HepG2 (cell line): ENCODE results near the gene RAD1. TPM values are rescaled to one million over a fixed set of nuclear protein-coding genes. Genes with fewer than 3 reads are reported as not detected.
A peak's percentile ranks its signal among the peaks of the same experiment; 100 is the strongest.

ENCODE experiments used
- GLI4 ChIP-seq: sonication (generic); formaldehyde crosslinking; IDR thresholded peaks from 2 replicates; pipeline ENCODE4 v1.5.1; 2020; ENCODE audit warnings: missing genetic modification reagents, mild to moderate bottlenecking, moderate library complexity, borderline replicate concordance
- MAFK ChIP-seq, 2 experiments: IDR thresholded peaks in 1 of 2; conservative IDR thresholded peaks in 1 of 2; 2 replicates each; pipeline ENCODE4 v1.6.1; 2011; ENCODE audit warnings: improper control_type of control experiment in 2 of 2, low read length in 2 of 2
- PAXIP1 ChIP-seq: sonication (generic); formaldehyde crosslinking; conservative IDR thresholded peaks from 2 replicates; pipeline ENCODE4 v1.4.0; 2020; ENCODE audit warnings: mild to moderate bottlenecking, missing genetic modification reagents, moderate library complexity
- PLRG1 ChIP-seq: fragments of 450-650 bp; conservative IDR thresholded peaks from 2 replicates; pipeline ENCODE4 v1.6.1; 2016
- POLR2AphosphoS2 ChIP-seq: IDR thresholded peaks from 2 replicates; pipeline ENCODE4 v1.6.1; 2011; ENCODE audit warnings: low read depth, low read length, improper control_type of control experiment
- SNAPC5 ChIP-seq: sonication (generic); formaldehyde crosslinking; IDR thresholded peaks from 2 replicates; pipeline ENCODE4 v1.8.1; 2023; ENCODE audit warnings: mild to moderate bottlenecking, missing genetic modification reagents, borderline replicate concordance
- TGIF2 ChIP-seq: IDR thresholded peaks from 2 replicates; pipeline ENCODE4 v1.6.1; 2016; ENCODE audit warnings: control low read depth, missing compliant biosample characterization
- TRAFD1 ChIP-seq: sonication (generic); formaldehyde crosslinking; IDR thresholded peaks from 2 replicates; pipeline ENCODE4 v1.5.1; 2020; ENCODE audit warnings: missing genetic modification reagents, mild to moderate bottlenecking, borderline replicate concordance
- ZBTB25 ChIP-seq: IDR thresholded peaks from 2 replicates; pipeline ENCODE4 v1.6.1; 2018; ENCODE audit warnings: missing genetic modification reagents
- ZFX ChIP-seq: sonication (generic); formaldehyde crosslinking; IDR thresholded peaks from 2 replicates; pipeline ENCODE4 v1.4.0; 2020; ENCODE audit warnings: mild to moderate bottlenecking, low read depth, missing genetic modification reagents, moderate library complexity
- ZFY ChIP-seq: sonication (generic); formaldehyde crosslinking; IDR thresholded peaks from 2 replicates; pipeline ENCODE4 v1.4.0; 2020; ENCODE audit warnings: missing genetic modification reagents
- ZMAT3 ChIP-seq: sonication (generic); formaldehyde crosslinking; conservative IDR thresholded peaks from 2 replicates; pipeline ENCODE4 v1.7.0; 2021; ENCODE audit warnings: missing genetic modification reagents
- ZNF10 ChIP-seq: sonication (generic); formaldehyde crosslinking; IDR thresholded peaks from 2 replicates; pipeline ENCODE4 v1.4.0; 2020; ENCODE audit warnings: mild to moderate bottlenecking, low read depth, missing genetic modification reagents, borderline replicate concordance
- ZNF317 ChIP-seq: sonication (generic); formaldehyde crosslinking; IDR thresholded peaks from 2 replicates; pipeline ENCODE4 v1.5.0; 2020; ENCODE audit warnings: mild to moderate bottlenecking, missing genetic modification reagents
- ZNF556 ChIP-seq: sonication (generic); formaldehyde crosslinking; IDR thresholded peaks from 2 replicates; pipeline ENCODE4 v1.4.0; 2020; ENCODE audit warnings: mild to moderate bottlenecking, missing genetic modification reagents, borderline replicate concordance
- ZNF713 ChIP-seq: sonication (generic); formaldehyde crosslinking; IDR thresholded peaks from 2 replicates; pipeline ENCODE4 v1.4.0; 2020; ENCODE audit warnings: mild to moderate bottlenecking, missing genetic modification reagents
- ZSCAN12 ChIP-seq: sonication (generic); formaldehyde crosslinking; IDR thresholded peaks from 2 replicates; pipeline ENCODE4 v1.9.0; 2021; ENCODE audit warnings: mild to moderate bottlenecking, missing genetic modification reagents
- ZSCAN25 ChIP-seq: sonication (generic); formaldehyde crosslinking; IDR thresholded peaks from 2 replicates; pipeline ENCODE4 v1.8.0; 2022; ENCODE audit warnings: mild to moderate bottlenecking, missing genetic modification reagents
- polyA plus RNA-seq, 8 experiments: library from polyadenylated mRNA; depleted of rRNA in 3 of 8; stranded (reverse) in 7 of 8; unstranded in 1 of 8; fragments of >200 nt; fragmentation: Illumina TruSeq in 4 of 8; extraction: Trizol in 4 of 8; gene quantifications; 2 replicates each; pipeline versions ENCODE4 v1.2.1 to v1.2.3, GENCODE V29; 2011 to 2016; ENCODE audit warnings: low read depth in 4 of 8, missing spikeins in 1 of 8, mixed read lengths in 1 of 8; ENCODE audit not compliant: insufficient read depth in 1 of 8
- total RNA-seq, 5 experiments: library from RNA; depleted of rRNA; stranded (reverse); fragments of >200 nt; fragmentation: Illumina TruSeq; extraction: Trizol; gene quantifications; 2 replicates each; pipeline ENCODE4 v1.2.3, GENCODE V29; 2016; ENCODE audit warnings: low read depth in 1 of 5

RAD1 gene
- total and polyA plus RNA-seq, 2 of the 13 experiments (the other 11 are each of a cell fraction or from before 2014, with no cell fraction given) = 14.7 to 39.1 TPM

GRCh38 chr5:34866989-34867471 is 48.3 kb downstream of the RAD1 start (continued):
- TF ChIP-seq PAXIP1 (CRISPR knock-in tag) = 0 out of 2 replicates have a peak, but pooled peaks have one; percentile 38
- no peak for TF ChIP-seq POLR2AphosphoS2
- TF ChIP-seq ZNF713 (CRISPR knock-in tag) = no peak
- TF ChIP-seq ZSCAN25 (CRISPR knock-in tag) = no peak
- TF ChIP-seq ZMAT3 = no peak
- TF ChIP-seq ZSCAN12 = no peak
- no peak for TF ChIP-seq ZNF556 (CRISPR knock-in tag)
- TF ChIP-seq ZFX (CRISPR knock-in tag) = peak; percentile 30; the same call in 1 of the 2 replicates
- TF ChIP-seq PLRG1 = no peak
- no peak for TF ChIP-seq TGIF2
- no peak for TF ChIP-seq ZBTB25 (CRISPR knock-in tag)
- 0 out of 2 replicates have a peak, but pooled peaks have one; percentile 12 for TF ChIP-seq ZFY (CRISPR knock-in tag)
- TF ChIP-seq MAFK (conservative IDR thresholded peaks at IDR 0.05 in 1 of 2, IDR thresholded peaks at IDR 0.05 in 1 of 2; ENCODE audit: low read length in 2 of 2) = peak; percentile 34 to 55; a peak in 2 of 4 replicates
- no peak for TF ChIP-seq ZNF10 (CRISPR knock-in tag)
- TF ChIP-seq ZNF317 (CRISPR knock-in tag) = no peak
- no peak for TF ChIP-seq SNAPC5 (CRISPR knock-in tag)
- TF ChIP-seq TRAFD1 (CRISPR knock-in tag) = no peak
- TF ChIP-seq GLI4 (CRISPR knock-in tag) = no peak
- TF ChIP-seq, all 625 proteins: peak for 11
